ENCODE results near the gene FSD1.
A peak's percentile ranks its signal among the peaks of the same experiment; 100 is the strongest.

FSD1 gene

GRCh38 chr19:4305257-4305612 lies 837 bp downstream of the FSD1 start:
- DNase-seq (ENCODE audit: low read depth in 2 of 2), result no peak
- no peak for TF ChIP-seq CTCF (IDR thresholded peaks at IDR 0.05; ENCODE audit: low read depth, low read length)
- no peak overlapping the region for H3K4me3 ChIP-seq (replicated peaks in 1 of 2; ENCODE audit: low read depth in 2 of 2, low read length in 2 of 2)

- no peak for TF ChIP-seq CTCF (IDR thresholded peaks at IDR 0.05; ENCODE audit: low read depth, low read length)
- no peak for DNase-seq (ENCODE audit: low read depth in 2 of 2)
- no peak overlapping the region for H3K4me3 ChIP-seq (replicated peaks in 1 of 2; ENCODE audit: low read depth in 2 of 2, low read length in 2 of 2)
Measured at GRCh38 chr19:4305659-4306058, 1.3 kb downstream of the FSD1 start.

- DNase-seq (ENCODE audit: low read depth in 2 of 2), result peak in 1 of 2 donors; percentile 10
- no peak for TF ChIP-seq CTCF (IDR thresholded peaks at IDR 0.05; ENCODE audit: low read depth, low read length)
- no peak overlapping the region for H3K4me3 ChIP-seq (replicated peaks in 1 of 2; ENCODE audit: low read depth in 2 of 2, low read length in 2 of 2)
Measured at GRCh38 chr19:4310247-4311121, 6.1 kb downstream of the FSD1 start.

- peak in 1 of 2 donors; percentile 28 for DNase-seq (ENCODE audit: low read depth in 2 of 2)
- H3K4me3 ChIP-seq (replicated peaks in 1 of 2; ENCODE audit: low read depth in 2 of 2, low read length in 2 of 2), result no peak overlapping the region
- TF ChIP-seq CTCF (IDR thresholded peaks at IDR 0.05; ENCODE audit: low read depth, low read length), result no peak
Measured at GRCh38 chr19:4313847-4314490, 9.6 kb downstream of the FSD1 start.

- no peak overlapping the region for H3K4me3 ChIP-seq (replicated peaks in 1 of 2; ENCODE audit: low read depth in 2 of 2, low read length in 2 of 2)
- peak in 1 of 2 donors; percentile 22 for DNase-seq (ENCODE audit: low read depth in 2 of 2)
- TF ChIP-seq CTCF (IDR thresholded peaks at IDR 0.05; ENCODE audit: low read depth, low read length), result no peak
Measured at GRCh38 chr19:4316956-4317355, 12.6 kb downstream of the FSD1 start.

GRCh38 chr19:4318460-4318859 lies 14.1 kb downstream of the FSD1 start:
- no peak for DNase-seq (ENCODE audit: low read depth in 2 of 2)
- H3K4me3 ChIP-seq (replicated peaks in 1 of 2; ENCODE audit: low read depth in 2 of 2, low read length in 2 of 2), result no peak overlapping the region
- no peak for TF ChIP-seq CTCF (IDR thresholded peaks at IDR 0.05; ENCODE audit: low read depth, low read length)
